K562 (cell line): Measurements from ENCODE around the gene CCDC106. TPM values are rescaled to one million over a fixed set of nuclear protein-coding genes. Genes with fewer than 3 reads are reported as not detected.

Experiments used
- FOS ChIP-seq: IDR thresholded peaks from 3 replicates; pipeline ENCODE4 v1.6.1; 2011; ENCODE audit not compliant: insufficient read length; ENCODE audit errors: extremely low read depth
- MBD1 ChIP-seq: fragments of 250-450 bp; sonication (Bioruptor Pico); IDR thresholded peaks from 2 replicates; pipeline ENCODE4 v1.8.0; 2022; ENCODE audit warnings: inconsistent platforms
- MTA1 ChIP-seq: fragments of 450-650 bp; IDR thresholded peaks from 2 replicates; pipeline ENCODE4 v1.6.1; 2017; ENCODE audit warnings: borderline replicate concordance
- NRF1 ChIP-seq, 2 experiments: fragments of 450-650 bp; IDR thresholded peaks in 1 of 2; conservative IDR thresholded peaks in 1 of 2; 2 replicates each; pipeline ENCODE4 v1.6.1; 2014; ENCODE audit warnings: mild to moderate bottlenecking in 2 of 2
- RBM34 ChIP-seq: fragments of 200-400 bp; formaldehyde crosslinking; IDR thresholded peaks from 2 replicates; pipeline ENCODE4 v1.6.1; 2018; ENCODE audit warnings: low read length, borderline replicate concordance; ENCODE audit not compliant: insufficient read depth
- REST ChIP-seq, 2 experiments: fragments of 450-650 bp; formaldehyde crosslinking in 1 of 2; IDR thresholded peaks; 2 replicates each; pipeline versions ENCODE4 v1.4.0 to v1.6.1; 2014 to 2020; ENCODE audit warnings: mild to moderate bottlenecking in 2 of 2, borderline replicate concordance in 1 of 2, low read depth in 1 of 2
- SETDB1 ChIP-seq: IDR thresholded peaks from one replicate; pipeline ENCODE4 v1.6.1; 2012; ENCODE audit warnings: low read length, control low read depth, inconsistent platforms
- ZBTB11 ChIP-seq, 3 experiments: fragments of 200-800 bp in 1 of 3; fragments of 250-450 bp in 1 of 3; fragments of 450-650 bp in 1 of 3; sonication (Bioruptor Pico) in 1 of 3; sonication (Bioruptor generic) in 1 of 3; formaldehyde crosslinking in 1 of 3; IDR thresholded peaks; 2 replicates each; pipeline versions ENCODE4 v1.6.1 to v1.8.0; 2016 to 2022; ENCODE audit warnings: mild to moderate bottlenecking in 2 of 3, missing genetic modification characterization in 2 of 3, missing compliant biosample characterization in 1 of 3, moderate library complexity in 1 of 3
- ZNF444 ChIP-seq: fragments of 250-450 bp; sonication (Bioruptor Pico); IDR thresholded peaks from 2 replicates; pipeline ENCODE4 v1.4.0; 2020; ENCODE audit warnings: mild to moderate bottlenecking, moderate library complexity
- polyA plus RNA-seq, 8 experiments: library from polyadenylated mRNA; depleted of rRNA in 4 of 8; stranded (reverse) in 5 of 8; unstranded in 3 of 8; fragments of >200 nt; fragmentation: Nextera tagmentation in 2 of 8; fragmentation: Illumina TruSeq in 1 of 8; extraction: Ambion mirVana in 2 of 8; extraction: Trizol in 1 of 8; gene quantifications; 2 replicates each; pipeline versions ENCODE4 v1.2.1 to v1.2.3, GENCODE V29; 2011 to 2014; ENCODE audit warnings: inconsistent platforms in 1 of 8, missing spikeins in 1 of 8
- total RNA-seq, 7 experiments: library from RNA; depleted of rRNA in 6 of 7; stranded (reverse); fragments of >200 nt in 6 of 7; fragmentation: Illumina TruSeq in 2 of 7; extraction: Trizol in 2 of 7; gene quantifications; 2 replicates each; pipeline versions ENCODE4 v1.2.1 to v1.2.3, GENCODE V29; 2011 to 2021; ENCODE audit warnings: low replicate concordance in 1 of 7
- TF ChIP-seq, protein P1 (sequence below): fragments of 150-350 bp; IDR thresholded peaks from 2 replicates; pipeline ENCODE4 v1.6.1; 2014; ENCODE audit warnings: low read depth, mild to moderate bottlenecking, low read length, borderline replicate concordance

Gene CCDC106
- total and polyA plus RNA-seq, 9 of the 15 experiments (the other 6 are each of a cell fraction or from before 2014, with no cell fraction given), result 0.10 to 27.5 (median 15.0) TPM; not detected in 1

DNA sequence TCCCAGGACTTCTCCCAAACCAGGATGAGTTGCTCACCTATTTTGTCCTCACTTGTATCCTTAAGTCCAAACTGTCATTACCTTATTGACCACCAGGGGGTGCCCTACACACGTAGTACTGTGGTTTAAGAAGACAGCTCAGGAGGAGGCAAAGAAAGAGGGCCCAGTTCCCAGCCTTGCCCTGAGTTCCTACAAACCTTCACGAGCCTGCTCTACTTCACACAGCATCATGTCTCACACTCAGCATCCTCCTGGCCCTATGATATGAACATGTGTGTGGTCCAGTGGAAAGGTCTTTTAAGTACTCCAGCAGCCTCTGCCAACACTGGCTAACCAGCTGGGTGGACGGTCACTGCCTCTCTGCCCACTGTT lies 15.6 kb upstream of the CCDC106 start (continued):
- TF ChIP-seq REST (IDR thresholded peaks at IDR 0.05; ENCODE audit: borderline replicate concordance) (peak; percentile 76; the same call in 1 of the 2 replicates), REST (CRISPR knock-in tag; IDR thresholded peaks at IDR 0.05; ENCODE audit: low read depth) (no peak), FOS (no peak), ZNF444 (no peak), RBM34 (no peak), MTA1 (no peak), NRF1 (conservative IDR thresholded peaks at IDR 0.05 in 1 of 2, IDR thresholded peaks at IDR 0.05 in 1 of 2) (0 out of 4 replicates have a peak, but pooled peaks have one; percentile 1 to 19), ZBTB11 (CRISPR knock-in tag; IDR thresholded peaks at IDR 0.05) (peak in 1 of 3 experiments; percentile 57; a peak in 1 of 6 replicates), SETDB1 (no peak), MBD1 (CRISPR knock-in tag) (no peak)
- TF ChIP-seq, protein P1, sequence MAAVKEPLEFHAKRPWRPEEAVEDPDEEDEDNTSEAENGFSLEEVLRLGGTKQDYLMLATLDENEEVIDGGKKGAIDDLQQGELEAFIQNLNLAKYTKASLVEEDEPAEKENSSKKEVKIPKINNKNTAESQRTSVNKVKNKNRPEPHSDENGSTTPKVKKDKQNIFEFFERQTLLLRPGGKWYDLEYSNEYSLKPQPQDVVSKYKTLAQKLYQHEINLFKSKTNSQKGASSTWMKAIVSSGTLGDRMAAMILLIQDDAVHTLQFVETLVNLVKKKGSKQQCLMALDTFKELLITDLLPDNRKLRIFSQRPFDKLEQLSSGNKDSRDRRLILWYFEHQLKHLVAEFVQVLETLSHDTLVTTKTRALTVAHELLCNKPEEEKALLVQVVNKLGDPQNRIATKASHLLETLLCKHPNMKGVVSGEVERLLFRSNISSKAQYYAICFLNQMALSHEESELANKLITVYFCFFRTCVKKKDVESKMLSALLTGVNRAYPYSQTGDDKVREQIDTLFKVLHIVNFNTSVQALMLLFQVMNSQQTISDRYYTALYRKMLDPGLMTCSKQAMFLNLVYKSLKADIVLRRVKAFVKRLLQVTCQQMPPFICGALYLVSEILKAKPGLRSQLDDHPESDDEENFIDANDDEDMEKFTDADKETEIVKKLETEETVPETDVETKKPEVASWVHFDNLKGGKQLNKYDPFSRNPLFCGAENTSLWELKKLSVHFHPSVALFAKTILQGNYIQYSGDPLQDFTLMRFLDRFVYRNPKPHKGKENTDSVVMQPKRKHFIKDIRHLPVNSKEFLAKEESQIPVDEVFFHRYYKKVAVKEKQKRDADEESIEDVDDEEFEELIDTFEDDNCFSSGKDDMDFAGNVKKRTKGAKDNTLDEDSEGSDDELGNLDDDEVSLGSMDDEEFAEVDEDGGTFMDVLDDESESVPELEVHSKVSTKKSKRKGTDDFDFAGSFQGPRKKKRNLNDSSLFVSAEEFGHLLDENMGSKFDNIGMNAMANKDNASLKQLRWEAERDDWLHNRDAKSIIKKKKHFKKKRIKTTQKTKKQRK, result no peak
